D341Med (cell line): Measurements from ENCODE around the gene ZYG11B.
A peak's percentile ranks its signal among the peaks of the same experiment; 100 is the strongest.
"Not testable (repeated sequence)": the region's sequence is repeated elsewhere in the genome, so short reads cannot be mapped to it uniquely, and the experiment has no call there.

Experiments
- DNase-seq: peaks from one replicate; pipeline ENCODE4 v3.0.0; 2012; ENCODE audit warnings: low spot score

The ZYG11B gene

DNA sequence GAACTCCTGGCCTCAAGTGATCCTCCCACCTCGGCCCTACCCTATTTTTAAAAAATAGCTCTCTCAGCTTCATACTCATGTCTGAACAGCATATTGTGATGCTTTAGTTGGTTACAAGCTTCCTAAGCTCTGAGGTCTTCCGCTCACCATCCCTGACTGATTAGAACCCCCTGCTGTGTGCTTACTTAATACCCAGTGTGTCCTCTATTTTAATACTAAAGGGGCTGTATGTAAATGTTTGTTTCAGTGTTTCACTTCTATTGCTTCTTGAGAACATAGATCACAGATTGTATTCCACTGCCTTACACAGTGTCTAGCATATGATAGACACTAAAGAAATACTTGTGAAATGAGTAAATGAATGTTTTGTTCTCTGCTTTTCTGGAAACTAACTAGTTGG, 29.8 kb downstream of the ZYG11B start:
- no peak for DNase-seq

DNA sequence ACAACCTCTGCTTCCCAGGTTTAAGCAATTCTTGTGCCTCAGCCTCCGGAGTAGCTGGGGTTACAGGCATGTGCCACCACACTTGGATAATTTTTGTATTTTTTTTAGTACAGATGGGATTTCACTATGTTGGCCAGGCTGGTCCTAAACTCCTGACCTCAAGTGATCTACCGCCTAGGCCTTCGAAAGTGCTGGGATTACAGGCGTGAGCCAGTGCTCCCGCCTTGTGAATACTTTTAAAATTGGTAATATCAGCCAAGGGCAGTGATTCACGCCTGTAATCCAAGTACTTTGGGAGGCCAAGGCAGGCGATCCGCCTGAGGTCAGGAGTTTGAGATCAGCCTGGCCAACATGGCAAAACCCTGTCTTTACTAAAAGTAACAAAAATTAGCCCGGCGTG, 33.7 kb downstream of the ZYG11B start:
- DNase-seq = no peak

GRCh38 chr1:52767596-52768280, 41.5 kb downstream of the ZYG11B start:
- DNase-seq = no peak

DNA sequence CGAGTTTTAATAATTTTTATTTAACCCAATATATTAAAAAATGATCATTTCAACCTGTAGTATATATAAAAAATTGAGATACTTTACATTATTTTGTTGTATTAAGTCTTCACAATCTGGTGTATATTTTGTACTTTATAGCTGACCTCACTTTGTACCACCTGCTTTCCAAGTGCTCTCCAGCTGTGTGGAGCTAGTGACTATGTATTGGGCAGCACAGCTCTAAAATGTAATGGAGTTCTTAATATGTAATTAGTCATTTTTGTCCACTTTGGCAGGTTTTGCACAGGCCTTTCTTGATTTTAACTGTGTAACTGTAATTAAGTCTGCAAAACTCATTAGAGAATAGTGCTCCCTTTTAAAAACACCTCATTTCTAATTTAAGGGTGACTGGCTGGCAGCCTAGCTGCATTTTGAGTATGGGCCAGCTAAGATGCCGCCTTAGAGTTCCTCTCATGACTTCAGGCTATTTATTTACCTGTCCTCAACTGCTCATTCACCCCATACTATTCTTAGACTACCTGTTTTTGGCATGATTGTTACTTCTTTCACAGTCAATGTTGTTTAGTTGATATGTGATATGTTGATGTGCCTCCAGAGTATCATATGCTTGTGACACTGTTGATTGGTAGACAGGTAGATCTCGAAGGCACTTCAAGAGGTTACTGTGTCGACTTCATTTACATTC, 43.2 kb downstream of the ZYG11B start:
- no peak for DNase-seq

GRCh38 chr1:52771384-52771783, 45.1 kb downstream of the ZYG11B start:
- no peak for DNase-seq

- no peak for DNase-seq
Measured at GRCh38 chr1:52786148-52786547, 59.9 kb downstream of the ZYG11B start.

DNA sequence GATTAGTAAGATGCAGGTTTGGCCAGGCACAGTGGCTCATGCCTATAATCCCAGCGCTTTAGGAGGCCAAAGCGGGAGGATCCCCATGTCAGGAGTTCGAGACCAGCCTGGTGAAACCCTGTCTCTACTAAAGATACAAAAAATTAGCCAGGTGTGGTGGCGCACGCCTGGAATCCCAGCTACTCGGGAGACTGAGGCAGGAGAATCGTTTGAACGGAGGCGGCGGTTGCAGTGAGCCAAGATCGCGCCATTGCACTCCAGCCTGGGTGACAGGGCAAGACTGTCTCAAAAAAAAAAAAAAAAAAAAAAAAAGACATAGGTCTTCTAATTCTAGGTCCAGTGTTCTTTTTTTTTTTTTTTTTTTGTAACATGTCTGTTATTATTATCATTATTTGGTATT, 64.2 kb downstream of the ZYG11B start:
- DNase-seq = not testable (repeated sequence)

GRCh38 chr1:52792036-52792435, 65.8 kb downstream of the ZYG11B start:
- no peak for DNase-seq

GRCh38 chr1:52793717-52794116, 67.5 kb downstream of the ZYG11B start:
- not testable (repeated sequence) for DNase-seq

- no peak for DNase-seq
Measured at GRCh38 chr1:52795464-52795863, 69.2 kb downstream of the ZYG11B start.

GRCh38 chr1:52798331-52798730, 72.1 kb downstream of the ZYG11B start:
- no peak for DNase-seq

- no peak for DNase-seq
Measured at GRCh38 chr1:52801011-52801410, 74.8 kb downstream of the ZYG11B start.

- DNase-seq = not testable (repeated sequence)
Measured at GRCh38 chr1:52804083-52804482, 77.8 kb downstream of the ZYG11B start.

DNA sequence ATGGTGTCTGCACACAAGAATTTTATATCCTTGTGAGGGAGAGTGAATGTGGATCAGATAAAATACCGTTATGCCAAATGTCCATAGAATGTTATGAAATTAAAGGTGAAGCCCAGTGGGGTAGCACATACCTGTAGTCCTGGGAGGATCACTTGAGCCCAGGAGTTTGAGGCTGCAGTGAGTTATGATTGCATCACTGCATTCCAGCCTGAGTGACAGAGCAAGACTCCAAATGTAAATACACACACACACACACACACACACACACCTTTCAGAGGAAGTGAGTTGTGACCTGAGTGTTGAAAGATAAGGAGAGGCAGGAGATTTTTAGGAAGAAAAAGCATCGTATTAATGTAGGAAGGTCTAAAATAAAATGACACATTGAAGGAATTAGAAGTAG, 88.2 kb downstream of the ZYG11B start:
- DNase-seq = no peak

DNA sequence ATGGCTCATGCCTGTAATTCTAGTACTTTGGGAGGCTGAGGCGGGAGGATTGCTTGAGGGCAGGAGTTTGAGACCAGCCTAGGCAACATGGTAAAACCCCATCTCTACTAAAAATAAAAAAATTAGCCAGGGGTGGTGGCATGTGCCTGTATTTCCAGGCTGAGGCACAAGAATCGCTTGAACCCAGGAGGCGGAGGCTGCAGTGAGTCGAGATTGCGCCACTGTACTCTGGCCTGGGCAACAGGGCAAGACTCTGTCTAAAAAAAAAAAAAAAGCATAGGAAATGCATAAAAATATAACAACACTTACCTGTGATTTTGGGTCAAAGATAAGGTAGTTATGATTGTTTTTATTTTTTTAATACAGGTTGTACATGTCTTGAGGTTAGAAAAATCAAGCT, 94.6 kb downstream of the ZYG11B start:
- DNase-seq = not testable (repeated sequence)

- DNase-seq = no peak
Measured at GRCh38 chr1:52825868-52826267, 99.6 kb downstream of the ZYG11B start.

DNA sequence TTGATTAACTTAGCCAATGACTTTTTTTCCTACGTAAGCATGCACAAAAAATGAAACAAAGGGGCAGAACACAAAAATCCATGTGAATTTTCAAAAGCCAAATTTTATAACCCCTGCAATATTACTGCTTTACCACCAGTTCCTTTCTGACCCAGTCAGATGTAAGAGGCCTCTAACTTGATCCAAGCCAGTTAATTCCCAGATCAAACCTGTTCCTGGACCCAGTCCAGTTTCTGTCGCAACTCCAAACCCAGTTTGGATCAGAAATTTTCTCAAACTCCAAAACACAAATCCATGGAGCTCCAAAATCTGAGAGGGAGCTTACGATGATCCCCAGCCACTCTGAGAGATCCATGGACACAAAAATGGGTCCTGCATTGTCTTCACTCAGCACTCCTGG, 108.5 kb downstream of the ZYG11B start:
- DNase-seq = no peak

- DNase-seq = no peak
Measured at GRCh38 chr1:52836035-52836434, 109.8 kb downstream of the ZYG11B start.

GRCh38 chr1:52839175-52839574, 112.9 kb downstream of the ZYG11B start:
- not testable (repeated sequence) for DNase-seq

DNA sequence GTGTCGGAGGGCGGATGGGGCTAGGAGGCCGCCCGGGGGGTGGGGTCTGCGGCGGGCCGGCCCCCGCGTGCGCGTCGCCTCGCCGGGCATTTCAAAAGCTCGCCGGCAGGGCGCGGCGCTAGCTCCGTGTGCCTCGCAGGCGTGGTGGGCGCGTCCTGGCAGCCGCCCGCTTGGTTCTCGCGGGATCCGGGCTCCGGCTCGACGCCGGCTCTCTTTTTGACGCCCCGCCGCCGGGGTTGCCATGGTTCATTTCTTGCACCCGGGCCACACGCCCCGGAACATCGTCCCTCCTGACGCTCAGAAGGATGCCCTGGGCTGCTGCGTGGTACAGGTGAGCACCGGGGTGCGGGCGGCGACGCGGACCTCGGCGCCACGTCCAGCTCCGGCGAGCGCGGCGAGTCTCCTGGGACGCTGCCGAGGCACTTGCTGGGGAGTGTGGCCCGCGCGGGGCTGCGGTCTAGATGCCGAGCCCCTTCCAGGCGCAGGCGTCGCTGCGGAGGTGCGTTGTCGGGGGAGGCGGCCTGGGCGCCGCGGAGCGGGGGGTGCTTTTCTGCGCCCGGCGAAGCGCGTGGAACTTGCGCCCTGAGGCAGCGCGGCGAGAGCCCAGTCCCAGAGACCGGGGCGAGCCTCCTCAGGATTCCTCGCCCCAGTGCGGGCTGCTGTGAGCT, 116.5 kb downstream of the ZYG11B start, which contains the start of gene ZYG11A:
ZYG11A (plus strand) TSS at position 118 of the 668 bp plus-strand sequence; CDS start at position 242, 124 bp downstream.
- peak; percentile 97 for DNase-seq

DNA sequence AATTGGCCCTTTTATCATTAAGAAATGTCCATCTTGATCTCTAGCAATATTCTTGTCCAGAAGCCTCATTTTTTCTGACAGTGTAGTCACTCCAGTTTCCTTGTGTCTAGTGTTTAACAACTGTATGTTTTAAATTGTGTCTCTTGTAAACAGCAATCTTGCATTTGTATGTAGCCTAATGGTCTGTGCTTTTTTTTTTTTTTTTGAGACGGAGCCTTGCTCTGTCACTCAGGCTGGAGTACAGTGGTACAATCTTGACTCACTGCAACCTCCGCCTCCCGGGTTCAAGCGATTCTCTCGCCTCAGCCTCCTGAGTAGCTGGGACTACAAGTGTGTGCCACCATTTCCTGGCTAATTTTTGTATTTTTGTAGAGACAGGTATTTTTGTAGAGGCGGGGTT, 118.9 kb downstream of the ZYG11B start:
- not testable (repeated sequence) for DNase-seq

- no peak for DNase-seq
Measured at GRCh38 chr1:52848423-52848822, 122.2 kb downstream of the ZYG11B start.

- DNase-seq = no peak
Measured at GRCh38 chr1:52850951-52851350, 124.7 kb downstream of the ZYG11B start.
